Panc1 (cell line): Measurements from ENCODE around the gene LIMA1. TPM values are rescaled to one million over a fixed set of nuclear protein-coding genes. Genes with fewer than 3 reads are reported as not detected.
"Not testable (repeated sequence)": the region's sequence is repeated elsewhere in the genome, so short reads cannot be mapped to it uniquely, and the experiment has no call there.

Experiments used
- ATAC-seq: fragments of 200-7000 bp; cut with Tn5 transposase; 2 replicates; pipeline ENCODE4 v1.9.1; 2020; ENCODE audit warnings: mild to moderate bottlenecking, moderate library complexity
- BruUV-seq: library from RNA; stranded (reverse); fragments of 400-500 nt; replicated peaks from 2 replicates; lab custom pipeline; 2021; lab: Mats Ljungman, UMichigan
- CTCF ChIA-PET: fragments of 300-600 bp; sonication (Branson Sonifier 250); formaldehyde crosslinking; loops from one replicate; lab custom pipeline; 2022; ENCODE audit warnings: antibody characterized with exemption; lab: Charles Lee
- POLR2A ChIA-PET: fragments of 300-600 bp; sonication (Branson Sonifier 250); formaldehyde crosslinking; loops from one replicate; lab custom pipeline; 2022; ENCODE audit warnings: antibody characterized with exemption; lab: Charles Lee
- DNase-seq: peaks from one replicate; pipeline ENCODE4 v3.0.0-alpha.2; 2010; ENCODE audit warnings: low read depth, low spot score
- H3K27ac ChIP-seq: 2 replicates; pipeline ENCODE4 v1.5.1; 2011; ENCODE audit warnings: mild to moderate bottlenecking, low read length, inconsistent platforms
- H3K27me3 ChIP-seq: fragments of 200-500 bp; sonication (Bioruptor generic); 2 replicates; pipeline ENCODE4 v1.6.0; 2014; ENCODE audit warnings: low read length, inconsistent platforms; ENCODE audit not compliant: control insufficient read depth, insufficient read depth
- H3K36me3 ChIP-seq: fragments of 200-500 bp; sonication (Bioruptor generic); 2 replicates; pipeline ENCODE4 v1.5.1; 2014; ENCODE audit warnings: inconsistent platforms, mild to moderate bottlenecking, low read length, moderate library complexity; ENCODE audit not compliant: control insufficient read depth, insufficient read depth
- H3K4me1 ChIP-seq: 2 replicates; pipeline ENCODE4 v1.5.1; 2011; ENCODE audit warnings: inconsistent platforms, mild to moderate bottlenecking, low read length, moderate library complexity; ENCODE audit not compliant: control insufficient read depth, insufficient read depth
- H3K4me3 ChIP-seq, 2 experiments: 2 replicates each; pipeline ENCODE4 v1.5.1; 2011 to 2012; ENCODE audit warnings: low read depth in 2 of 2, low read length in 2 of 2, mild to moderate bottlenecking in 2 of 2, inconsistent platforms in 1 of 2, moderate library complexity in 1 of 2
- H3K9me3 ChIP-seq: fragments of 200-500 bp; sonication (Bioruptor generic); 2 replicates; pipeline ENCODE4 v1.5.1; 2014; ENCODE audit warnings: low read depth, mild to moderate bottlenecking, inconsistent platforms, low read length, moderate library complexity; ENCODE audit not compliant: control insufficient read depth, insufficient read depth
- CTCF ChIP-seq: fragments of 450-650 bp; IDR thresholded peaks from 2 replicates; pipeline ENCODE4 v1.5.1; 2017; ENCODE audit warnings: mild to moderate bottlenecking
- POLR2AphosphoS5 ChIP-seq: IDR thresholded peaks from 2 replicates; pipeline ENCODE4 v1.6.1; 2012; ENCODE audit warnings: mild to moderate bottlenecking, low read depth, low read length, moderate library complexity
- REST ChIP-seq, 2 experiments: IDR thresholded peaks; 2 replicates each; pipeline ENCODE4 v1.6.1; 2011 to 2012; ENCODE audit warnings: low read depth in 2 of 2, control low read depth in 1 of 2, low read length in 1 of 2, mild to moderate bottlenecking in 1 of 2, moderate library complexity in 1 of 2; ENCODE audit not compliant: insufficient read depth in 1 of 2
- SIN3A ChIP-seq: IDR thresholded peaks from 2 replicates; pipeline ENCODE4 v1.6.1; 2012; ENCODE audit warnings: low read depth, mild to moderate bottlenecking, low read length, moderate library complexity, borderline replicate concordance; ENCODE audit not compliant: insufficient read depth
- TCF7L2 ChIP-seq: IDR thresholded peaks from 2 replicates; pipeline ENCODE4 v1.6.1; 2011; ENCODE audit warnings: mild to moderate bottlenecking, low read depth, low read length, inconsistent platforms
- in situ Hi-C: cut with HindIII; loops from 2 replicates; pipeline ENCODE4 v1.10.0; 2016; ENCODE audit warnings: low sequenced_read_pairs, low pct_unique_long_range_greater_than_20kb
- intact Hi-C: fragments of 100-400 bp; cut with micrococcal nuclease; formaldehyde crosslinking; loops from one replicate; pipeline ENCODE4 v1.10.0; 2022; ENCODE audit not compliant: unreplicated experiment
- total RNA-seq: library from RNA; stranded (reverse); gene quantifications from one replicate; pipeline ENCODE4 v1.2.1, GENCODE V29; 2021; ENCODE audit not compliant: unreplicated experiment

LIMA1 gene
- total RNA-seq, 1 experiment from 2014 or later: 155 TPM

GRCh38 chr12:50275556-50275955, 7.8 kb downstream of the LIMA1 start:
- POLR2A ChIA-PET: no interaction called here

GRCh38 chr12:50275127-50275526, 8.2 kb downstream of the LIMA1 start:
- DNase-seq, H3K4me3 ChIP-seq, intact Hi-C loops, POLR2A ChIA-PET, H3K9me3 ChIP-seq, BruUV-seq, in situ Hi-C loops, H3K27me3 ChIP-seq, H3K36me3 ChIP-seq, ATAC-seq, CTCF ChIA-PET: not testable (repeated sequence)
- Histone ChIP-seq H3K27ac (peak overlapping the region; percentile 41; the same call in 1 of the 2 replicates), H3K4me1 (peaks cover 59% of the 10 kb centered on the region)

More at GRCh38 chr12:50275556-50275955, 7.8 kb downstream of the LIMA1 start:
- Histone ChIP-seq H3K27me3 (no peaks in the 10 kb centered on the region), H3K4me3 (no peak overlapping the region), H3K36me3 (no peaks in the 10 kb centered on the region), H3K27ac (peak overlapping the region; percentile 72), H3K4me1 (peaks cover 57% of the 10 kb centered on the region), H3K9me3 (no peaks in the 10 kb centered on the region)
- in situ Hi-C loops: no loop called here
- TF ChIP-seq TCF7L2: no peak
- TF ChIP-seq SIN3A: no peak
- no peak for TF ChIP-seq CTCF
- TF ChIP-seq REST (IDR thresholded peaks at IDR 0.05; ENCODE audit: insufficient read depth in 1 of 2, low read depth in 2 of 2, low read length in 1 of 2): no peak
- TF ChIP-seq POLR2AphosphoS5: no peak
- CTCF ChIA-PET: no interaction called here
- ATAC-seq: peak; percentile 54; the same call in 1 of the 2 replicates
- no peak for DNase-seq
- intact Hi-C loops: no loop called here
- BruUV-seq: no TSS peak

GRCh38 chr12:50271724-50272247, 11.5 kb downstream of the LIMA1 start:
- H3K4me3 ChIP-seq: peak overlapping the region; percentile 18 to 45
- peaks cover 51% of the 10 kb centered on the region for H3K4me1 ChIP-seq
- DNase-seq: no peak
- BruUV-seq: TSS peak; percentile 5
- ATAC-seq: no peak
- H3K9me3 ChIP-seq: no peaks in the 10 kb centered on the region
- no peaks in the 10 kb centered on the region for H3K36me3 ChIP-seq
- intact Hi-C loops (no loop called here), in situ Hi-C loops (no loop called here)
- H3K27ac ChIP-seq: peak overlapping the region; percentile 98
- ChIA-PET CTCF (no interaction called here), POLR2A (no interaction called here)
- H3K27me3 ChIP-seq: no peaks in the 10 kb centered on the region
- TF ChIP-seq CTCF: no peak
- no peak for TF ChIP-seq SIN3A
- no peak for TF ChIP-seq POLR2AphosphoS5
- no peak for TF ChIP-seq TCF7L2
- no peak for TF ChIP-seq REST (IDR thresholded peaks at IDR 0.05; ENCODE audit: insufficient read depth in 1 of 2, low read depth in 2 of 2, low read length in 1 of 2)
